DOHH2 (cell line): ENCODE data around the gene PCDHGC4.

ENCODE experiments used
- EZH2phosphoT487 ChIP-seq: fragments of 200-600 bp; sonication (generic); IDR thresholded peaks from 2 replicates; pipeline ENCODE4 v1.6.1; 2017; ENCODE audit warnings: borderline replicate concordance, mild to moderate bottlenecking, antibody characterized with exemption, low read length, moderate library complexity, mixed read lengths
- TF ChIP-seq, protein P1 (sequence below): fragments of 200-600 bp; sonication (generic); IDR thresholded peaks from one replicate; pipeline ENCODE4 v1.5.1; 2014; ENCODE audit warnings: antibody characterized with exemption, mild to moderate bottlenecking, low read depth, low read length; ENCODE audit not compliant: poor library complexity, severe bottlenecking

- no peak for TF ChIP-seq EZH2phosphoT487
- TF ChIP-seq, protein P1, sequence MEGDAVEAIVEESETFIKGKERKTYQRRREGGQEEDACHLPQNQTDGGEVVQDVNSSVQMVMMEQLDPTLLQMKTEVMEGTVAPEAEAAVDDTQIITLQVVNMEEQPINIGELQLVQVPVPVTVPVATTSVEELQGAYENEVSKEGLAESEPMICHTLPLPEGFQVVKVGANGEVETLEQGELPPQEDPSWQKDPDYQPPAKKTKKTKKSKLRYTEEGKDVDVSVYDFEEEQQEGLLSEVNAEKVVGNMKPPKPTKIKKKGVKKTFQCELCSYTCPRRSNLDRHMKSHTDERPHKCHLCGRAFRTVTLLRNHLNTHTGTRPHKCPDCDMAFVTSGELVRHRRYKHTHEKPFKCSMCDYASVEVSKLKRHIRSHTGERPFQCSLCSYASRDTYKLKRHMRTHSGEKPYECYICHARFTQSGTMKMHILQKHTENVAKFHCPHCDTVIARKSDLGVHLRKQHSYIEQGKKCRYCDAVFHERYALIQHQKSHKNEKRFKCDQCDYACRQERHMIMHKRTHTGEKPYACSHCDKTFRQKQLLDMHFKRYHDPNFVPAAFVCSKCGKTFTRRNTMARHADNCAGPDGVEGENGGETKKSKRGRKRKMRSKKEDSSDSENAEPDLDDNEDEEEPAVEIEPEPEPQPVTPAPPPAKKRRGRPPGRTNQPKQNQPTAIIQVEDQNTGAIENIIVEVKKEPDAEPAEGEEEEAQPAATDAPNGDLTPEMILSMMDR = no peak
Observed at GRCh38 chr5:141491323-141492167, 6.7 kb downstream of the PCDHGC4 start.
